Upper lobe of right lung (tissue), 1 donor: ENCODE measurements around the gene IFNA17. TPM values are rescaled to one million over a fixed set of nuclear protein-coding genes. Genes with fewer than 3 reads are reported as not detected.
A peak's percentile ranks its signal among the peaks of the same experiment; 100 is the strongest.
"Not testable (repeated sequence)": the region's sequence is repeated elsewhere in the genome, so short reads cannot be mapped to it uniquely, and the experiment has no call there.

Experiments used
- ATAC-seq: fragments of 200-7000 bp; cut with Tn5 transposase; one replicate; pipeline ENCODE4 v1.9.1; 2020; ENCODE audit warnings: mild to moderate bottlenecking, moderate library complexity
- DNase-seq: peaks from one replicate; pipeline ENCODE4 v3.0.0-alpha.2; 2020
- H3K27ac ChIP-seq: fragments of 200-600 bp; one replicate; pipeline ENCODE4 v1.8.0; 2022
- H3K27me3 ChIP-seq: fragments of 200-600 bp; one replicate; pipeline ENCODE4 v1.8.0; 2022; ENCODE audit warnings: mild to moderate bottlenecking
- H3K36me3 ChIP-seq: fragments of 200-600 bp; one replicate; pipeline ENCODE4 v1.8.0; 2022
- H3K4me1 ChIP-seq: fragments of 200-600 bp; one replicate; pipeline ENCODE4 v1.8.0; 2022
- H3K4me3 ChIP-seq: fragments of 200-600 bp; one replicate; pipeline ENCODE4 v1.8.0; 2022; ENCODE audit warnings: mild to moderate bottlenecking
- H3K9me3 ChIP-seq: fragments of 200-600 bp; one replicate; pipeline ENCODE4 v1.8.0; 2022
- intact Hi-C: fragments of 100-400 bp; cut with DNase I; formaldehyde crosslinking; loops from one replicate; pipeline ENCODE4 v1.11.0; 2022
- total RNA-seq: library from RNA; stranded (reverse); fragmentation: NEBNext Ultra II Directional; extraction: Animal tissue kit (Norgen Biotek cat#: 25700); gene quantifications from one replicate; pipeline ENCODE4 v1.2.1, GENCODE V29; 2021
- TF ChIP-seq, protein P1 (sequence below): fragments of 200-600 bp; IDR thresholded peaks from one replicate; pipeline ENCODE4 v1.8.0; 2022; ENCODE audit warnings: antibody characterized with exemption
- donor health status: DM: no; HTN: yes; CAD: no; lungs with severe emphysema.

IFNA17 gene
- total RNA-seq, 1 donor from 2014 or later, result not detected

DNA sequence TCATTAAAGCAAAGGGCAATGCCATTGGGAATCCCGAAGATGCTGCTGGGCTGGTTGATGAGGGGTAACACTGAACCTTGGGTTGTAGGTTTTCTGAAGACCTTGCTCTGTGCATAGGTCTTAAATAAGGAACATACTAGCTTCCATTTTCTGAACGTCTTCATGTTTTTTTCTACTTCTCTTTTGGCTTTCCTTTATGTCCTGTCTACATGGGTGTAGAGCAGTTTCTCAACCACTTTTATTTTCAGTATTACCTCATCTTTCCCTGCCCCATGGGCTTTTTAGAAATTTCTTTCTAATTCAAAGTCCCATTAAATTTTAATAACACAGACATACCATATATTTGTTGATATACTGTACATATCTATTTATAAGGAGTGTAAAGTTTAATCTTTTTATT is 11.9 kb upstream of the IFNA17 start, which contains the start of gene IFNA14:
IFNA14 (minus strand) TSS at position 95 of the 400 bp plus-strand sequence; CDS start at position 25, 70 bp downstream.
- intact Hi-C loops, result no loop called here
- TF ChIP-seq, protein P1, sequence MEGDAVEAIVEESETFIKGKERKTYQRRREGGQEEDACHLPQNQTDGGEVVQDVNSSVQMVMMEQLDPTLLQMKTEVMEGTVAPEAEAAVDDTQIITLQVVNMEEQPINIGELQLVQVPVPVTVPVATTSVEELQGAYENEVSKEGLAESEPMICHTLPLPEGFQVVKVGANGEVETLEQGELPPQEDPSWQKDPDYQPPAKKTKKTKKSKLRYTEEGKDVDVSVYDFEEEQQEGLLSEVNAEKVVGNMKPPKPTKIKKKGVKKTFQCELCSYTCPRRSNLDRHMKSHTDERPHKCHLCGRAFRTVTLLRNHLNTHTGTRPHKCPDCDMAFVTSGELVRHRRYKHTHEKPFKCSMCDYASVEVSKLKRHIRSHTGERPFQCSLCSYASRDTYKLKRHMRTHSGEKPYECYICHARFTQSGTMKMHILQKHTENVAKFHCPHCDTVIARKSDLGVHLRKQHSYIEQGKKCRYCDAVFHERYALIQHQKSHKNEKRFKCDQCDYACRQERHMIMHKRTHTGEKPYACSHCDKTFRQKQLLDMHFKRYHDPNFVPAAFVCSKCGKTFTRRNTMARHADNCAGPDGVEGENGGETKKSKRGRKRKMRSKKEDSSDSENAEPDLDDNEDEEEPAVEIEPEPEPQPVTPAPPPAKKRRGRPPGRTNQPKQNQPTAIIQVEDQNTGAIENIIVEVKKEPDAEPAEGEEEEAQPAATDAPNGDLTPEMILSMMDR, result no peak
- H3K27ac ChIP-seq, result no peak within 1 kb of the TSS

DNA sequence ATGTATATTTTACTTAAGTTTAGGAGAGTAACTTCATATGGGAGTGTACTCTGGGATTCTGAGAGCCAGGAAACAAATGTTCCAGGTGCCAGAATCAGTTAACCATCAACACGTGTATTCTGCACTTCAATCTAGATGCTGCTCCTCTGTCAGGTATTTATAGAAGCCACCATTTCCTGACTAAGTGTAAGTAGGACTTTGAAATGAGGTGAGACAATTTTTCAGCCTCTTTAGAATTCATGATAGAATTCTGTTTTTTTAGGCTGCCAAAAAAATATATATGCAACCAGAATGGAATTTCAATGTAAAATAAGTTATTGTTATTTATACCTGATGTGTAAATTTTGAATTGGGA is 8.3 kb upstream of the IFNA17 start:
- H3K27me3 ChIP-seq, H3K9me3 ChIP-seq, H3K36me3 ChIP-seq, DNase-seq, H3K27ac ChIP-seq, intact Hi-C loops, ATAC-seq, H3K4me1 ChIP-seq, H3K4me3 ChIP-seq: not testable (repeated sequence)

More for the DNA sequence above, 11.9 kb upstream of the IFNA17 start, which contains the start of gene IFNA14:
- ATAC-seq (peak; percentile 36), DNase-seq (no peak)
- H3K27me3 ChIP-seq, result peaks cover 7% of the 10 kb centered on the region
- H3K9me3 ChIP-seq, result no peaks in the 10 kb centered on the region
- no peak within 1 kb of the TSS for H3K4me3 ChIP-seq
- H3K4me1 ChIP-seq, result no peaks in the 10 kb centered on the region
- H3K36me3 ChIP-seq, result no peaks in the 10 kb centered on the region

DNA sequence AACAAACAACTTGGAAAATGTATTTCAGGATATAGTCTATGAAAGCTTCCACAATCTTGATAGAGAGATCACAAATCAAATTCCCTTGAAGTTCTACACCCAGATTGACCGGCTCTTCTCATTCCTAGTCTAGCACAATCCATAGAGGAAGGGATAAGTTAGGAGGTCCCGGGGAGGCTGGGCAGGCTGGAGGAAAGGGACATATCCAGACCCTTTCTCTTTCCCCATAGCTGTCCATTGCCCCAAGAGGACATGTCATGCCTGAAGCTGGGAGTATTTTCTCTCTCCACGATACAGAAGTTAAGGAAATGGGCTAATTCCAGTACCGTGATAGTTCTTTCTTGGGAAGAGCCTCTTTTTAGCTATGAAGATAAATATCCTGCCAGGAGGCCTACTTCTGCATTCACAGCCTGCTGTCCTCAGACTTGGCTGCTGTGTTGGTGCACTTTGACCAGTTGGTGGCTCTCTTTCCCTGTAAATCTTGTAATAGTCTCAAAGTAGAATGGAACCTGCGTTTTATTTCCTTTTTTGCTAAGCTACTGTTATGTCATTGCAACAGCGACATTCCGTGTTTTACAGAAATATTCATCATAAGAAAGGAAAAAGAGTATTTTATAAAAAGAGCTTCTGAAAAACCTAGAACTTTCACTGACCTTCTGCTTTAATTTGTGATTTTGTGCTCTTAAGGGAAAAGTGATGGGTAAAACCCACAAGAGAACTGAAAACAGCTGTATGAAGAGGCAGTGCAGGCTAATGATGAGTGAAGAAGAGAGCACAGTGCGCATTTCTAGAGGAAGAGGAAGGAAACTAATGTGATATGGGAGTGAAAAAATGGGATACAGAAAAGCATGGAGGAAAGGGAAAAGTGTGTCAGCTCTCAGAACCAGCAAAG is 7.7 kb upstream of the IFNA17 start:
- H3K27me3 ChIP-seq, H3K4me1 ChIP-seq, DNase-seq, intact Hi-C loops, H3K27ac ChIP-seq, H3K9me3 ChIP-seq, H3K36me3 ChIP-seq, H3K4me3 ChIP-seq: not testable (repeated sequence)
- TF ChIP-seq, protein P1, result peak; percentile 55
- ATAC-seq, result peak; percentile 83

DNA sequence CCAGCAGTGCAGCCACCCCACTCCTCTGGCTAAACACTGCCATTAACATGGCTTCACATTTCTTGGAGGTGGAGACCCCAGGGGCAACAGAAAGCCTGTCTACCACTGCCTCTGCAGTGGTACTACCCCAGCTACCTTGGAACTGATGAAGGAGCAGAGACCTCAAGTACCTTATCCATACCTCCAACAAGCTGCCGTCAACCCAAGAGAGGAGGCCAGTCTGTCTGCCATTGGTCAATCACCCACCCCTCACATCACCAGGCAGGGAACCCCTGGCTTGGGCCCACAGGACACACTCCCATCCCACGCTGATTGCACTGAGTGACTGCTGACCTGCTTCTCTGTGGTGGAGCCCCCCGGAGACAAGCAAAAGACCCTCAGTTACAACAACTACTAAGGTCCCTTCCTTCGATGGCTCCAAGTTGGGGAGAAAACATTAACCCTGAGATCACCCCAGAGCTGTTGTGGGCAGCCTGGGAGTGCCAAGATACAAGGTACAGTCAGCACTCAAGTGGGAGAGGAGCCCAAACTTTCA is 6.2 kb upstream of the IFNA17 start:
- DNase-seq, result no peak
- TF ChIP-seq, protein P1, result no peak
- no peak for ATAC-seq
- Histone ChIP-seq H3K36me3 (no peaks in the 10 kb centered on the region), H3K4me3 (no peak overlapping the region), H3K4me1 (no peaks in the 10 kb centered on the region), H3K9me3 (no peaks in the 10 kb centered on the region), H3K27ac (no peak overlapping the region), H3K27me3 (no peaks in the 10 kb centered on the region)
- intact Hi-C loops, result no loop called here

GRCh38 chr9:21233258-21233657 is 5.2 kb upstream of the IFNA17 start:
- DNase-seq (no peak), ATAC-seq (peak; percentile 22)
- intact Hi-C loops, result no loop called here
- no peaks in the 10 kb centered on the region for H3K27me3 ChIP-seq
- no peak overlapping the region for H3K4me3 ChIP-seq
- H3K36me3 ChIP-seq, result no peaks in the 10 kb centered on the region
- TF ChIP-seq, protein P1, result no peak
- no peaks in the 10 kb centered on the region for H3K9me3 ChIP-seq
- H3K27ac ChIP-seq, result no peak overlapping the region
- H3K4me1 ChIP-seq, result no peaks in the 10 kb centered on the region

DNA sequence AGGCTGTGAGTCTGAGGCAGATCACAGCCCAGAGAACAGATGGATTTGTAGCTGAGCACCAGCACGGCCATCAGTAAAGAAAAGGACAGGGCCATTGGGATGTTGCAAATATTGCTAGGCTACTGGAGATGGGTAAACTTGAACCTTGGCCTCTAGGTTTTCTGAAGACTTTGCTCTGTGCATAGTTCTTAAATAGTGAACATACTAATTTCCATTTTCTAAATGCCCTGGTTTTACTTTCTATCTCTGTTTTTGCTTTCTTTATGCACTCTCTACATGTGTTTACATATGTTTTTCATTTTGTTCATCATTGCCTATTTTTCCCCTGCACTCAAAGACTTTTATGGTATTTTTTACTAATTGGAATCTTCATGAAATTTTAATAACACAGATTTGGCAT is 10.8 kb downstream of the IFNA17 start, which contains the start of gene IFNA16:
IFNA16 (minus strand) TSS at position 101 of the 400 bp plus-strand sequence; CDS start at position 95, 6 bp downstream.
- H3K27ac ChIP-seq, intact Hi-C loops, H3K4me1 ChIP-seq, H3K9me3 ChIP-seq, H3K4me3 ChIP-seq, H3K27me3 ChIP-seq, H3K36me3 ChIP-seq, DNase-seq, ATAC-seq: not testable (repeated sequence)
